OCI-LY1 (cell line): ENCODE data around the gene PCF11.

Experiments
- H2AFZ ChIP-seq: fragments of 200-600 bp; sonication (generic), shearing (Covaris generic); 2 replicates; pipeline ENCODE4 v1.6.0; 2014; ENCODE audit warnings: antibody characterized with exemption, mild to moderate bottlenecking, low read length
- H3F3A ChIP-seq: fragments of 200-600 bp; sonication (generic), shearing (Covaris generic); 2 replicates; pipeline ENCODE4 v1.6.0; 2014; ENCODE audit warnings: mild to moderate bottlenecking, antibody characterized with exemption, low read length, moderate library complexity; ENCODE audit not compliant: insufficient read depth
- H3K27ac ChIP-seq: fragments of 200-600 bp; sonication (generic); 2 replicates; pipeline ENCODE4 v1.5.1; 2014; ENCODE audit warnings: low read length, mixed run types, mild to moderate bottlenecking, low read depth; ENCODE audit not compliant: poor library complexity, severe bottlenecking
- H3K27me3 ChIP-seq: fragments of 200-600 bp; sonication (generic); 2 replicates; pipeline ENCODE4 v1.6.0; 2014; ENCODE audit warnings: antibody characterized with exemption, mild to moderate bottlenecking, low read length, moderate library complexity; ENCODE audit not compliant: insufficient read depth
- H3K36me3 ChIP-seq: fragments of 200-600 bp; sonication (generic); 2 replicates; pipeline ENCODE4 v1.6.1; 2014; ENCODE audit warnings: mild to moderate bottlenecking, antibody characterized with exemption, low read length, moderate library complexity, mixed read lengths; ENCODE audit not compliant: insufficient read depth
- H3K4me1 ChIP-seq: fragments of 200-600 bp; sonication (generic); 2 replicates; pipeline ENCODE4 v1.5.1; 2014; ENCODE audit warnings: mild to moderate bottlenecking, low read length, moderate library complexity; ENCODE audit not compliant: insufficient read depth, severe bottlenecking
- H3K4me2 ChIP-seq: fragments of 200-600 bp; sonication (generic), shearing (Covaris generic); 2 replicates; pipeline ENCODE4 v1.6.1; 2014; ENCODE audit warnings: low read length
- H3K4me3 ChIP-seq: fragments of 200-600 bp; sonication (generic); 2 replicates; pipeline ENCODE4 v1.5.1; 2014; ENCODE audit warnings: low read length, low read depth, mild to moderate bottlenecking, mixed read lengths; ENCODE audit not compliant: poor library complexity, severe bottlenecking
- H3K79me2 ChIP-seq: fragments of 200-600 bp; shearing (Covaris generic); 2 replicates; pipeline ENCODE4 v1.6.1; 2016; ENCODE audit warnings: mixed run types, low read length, mixed read lengths; ENCODE audit not compliant: insufficient read depth
- H3K9ac ChIP-seq: fragments of 200-600 bp; sonication (generic), shearing (Covaris generic); 2 replicates; pipeline ENCODE4 v1.6.1; 2014; ENCODE audit warnings: mild to moderate bottlenecking, low read length, mixed read lengths
- H3K9me2 ChIP-seq: fragments of 200-600 bp; sonication (generic), shearing (Covaris generic); 2 replicates; pipeline ENCODE4 v1.6.1; 2014; ENCODE audit warnings: low read depth, mild to moderate bottlenecking, low read length, mixed read lengths
- H3K9me3 ChIP-seq: fragments of 200-600 bp; shearing (Covaris generic); 2 replicates; pipeline ENCODE4 v1.6.1; 2014; ENCODE audit warnings: low read length, mixed read lengths
- H4K20me1 ChIP-seq: fragments of 200-600 bp; sonication (generic), shearing (Covaris generic); 2 replicates; pipeline ENCODE4 v1.6.0; 2016; ENCODE audit warnings: mild to moderate bottlenecking, low read length; ENCODE audit not compliant: insufficient read depth
- CTCF ChIP-seq: fragments of 200-600 bp; sonication (generic), shearing (Covaris generic); IDR thresholded peaks from 2 replicates; pipeline ENCODE4 v1.5.1; 2017; ENCODE audit warnings: mild to moderate bottlenecking, antibody characterized with exemption, low read length, moderate library complexity, mixed read lengths
- EZH2 ChIP-seq: fragments of 200-600 bp; sonication (generic), shearing (Covaris generic); IDR thresholded peaks from 2 replicates; pipeline ENCODE4 v1.8.0; 2017; ENCODE audit warnings: borderline replicate concordance, mixed run types, mild to moderate bottlenecking, antibody characterized with exemption, low read length, moderate library complexity, mixed read lengths

Gene PCF11

GRCh38 chr11:83195143-83195466 is 38.2 kb downstream of the PCF11 start:
- Histone ChIP-seq H3K9me3 (no peaks in the 10 kb centered on the region), H3K4me3 (peak overlapping the region; percentile 77), H3K79me2 (peaks cover 11% of the 10 kb centered on the region), H3K9ac (peak overlapping the region; percentile 70; the same call in 1 of the 2 replicates), H3K4me1 (peaks cover 27% of the 10 kb centered on the region), H3K27ac (no peak overlapping the region), H3K27me3 (no peaks in the 10 kb centered on the region), H3K36me3 (peaks cover 6% of the 10 kb centered on the region; the same call in 1 of the 2 replicates), H3K4me2 (peak overlapping the region; percentile 82), H3K9me2 (no peaks in the 10 kb centered on the region), H4K20me1 (no peaks in the 10 kb centered on the region), H3F3A (no peaks in the 10 kb centered on the region), H2AFZ (peak overlapping the region; percentile 27)
- peak; percentile 24; the same call in 1 of the 2 replicates for TF ChIP-seq CTCF
- TF ChIP-seq EZH2: no peak

- H2AFZ ChIP-seq: no peak overlapping the region
- no peaks in the 10 kb centered on the region for H4K20me1 ChIP-seq
- no peaks in the 10 kb centered on the region for H3K9me3 ChIP-seq
- no peak overlapping the region for H3K4me3 ChIP-seq
- no peak for TF ChIP-seq CTCF
- TF ChIP-seq EZH2: no peak
- no peaks in the 10 kb centered on the region for H3K27me3 ChIP-seq
- no peaks in the 10 kb centered on the region for H3F3A ChIP-seq
- H3K9me2 ChIP-seq: no peaks in the 10 kb centered on the region
- H3K4me2 ChIP-seq: peak overlapping the region; percentile 82
- no peak overlapping the region for H3K27ac ChIP-seq
- H3K36me3 ChIP-seq: peaks cover 4% of the 10 kb centered on the region; the same call in 1 of the 2 replicates
- H3K79me2 ChIP-seq: peaks cover 11% of the 10 kb centered on the region
- H3K9ac ChIP-seq: no peak overlapping the region
- H3K4me1 ChIP-seq: peaks cover 27% of the 10 kb centered on the region
These were observed 38.7 kb downstream of the PCF11 start for GRCh38 chr11:83195649-83196048.

- no peaks in the 10 kb centered on the region for H3K27me3 ChIP-seq
- no peak overlapping the region for H3K9ac ChIP-seq
- peaks cover 10% of the 10 kb centered on the region for H3K4me1 ChIP-seq
- H2AFZ ChIP-seq: no peak overlapping the region
- no peak overlapping the region for H3K27ac ChIP-seq
- H3F3A ChIP-seq: no peaks in the 10 kb centered on the region
- H3K9me3 ChIP-seq: no peaks in the 10 kb centered on the region
- no peaks in the 10 kb centered on the region for H3K79me2 ChIP-seq
- no peak overlapping the region for H3K4me2 ChIP-seq
- no peak for TF ChIP-seq CTCF
- TF ChIP-seq EZH2: no peak
- no peaks in the 10 kb centered on the region for H4K20me1 ChIP-seq
- no peaks in the 10 kb centered on the region for H3K36me3 ChIP-seq
- H3K4me3 ChIP-seq: no peak overlapping the region
- no peaks in the 10 kb centered on the region for H3K9me2 ChIP-seq
These were observed 43.1 kb downstream of the PCF11 start for GRCh38 chr11:83200035-83200434.
